GM12891 (cell line): ENCODE results near the gene HCST.

Experiments
- PAX5 ChIP-seq: IDR thresholded peaks from 2 replicates; pipeline ENCODE4 v1.6.1; 2011; ENCODE audit warnings: low read length, moderate library complexity, mild to moderate bottlenecking; ENCODE audit not compliant: insufficient read depth, severe bottlenecking
- POLR2A ChIP-seq: IDR thresholded peaks from 2 replicates; pipeline ENCODE4 v1.6.1; 2011; ENCODE audit warnings: low read depth, low read length, control low read depth
- POLR2AphosphoS5 ChIP-seq: IDR thresholded peaks from 2 replicates; pipeline ENCODE4 v1.6.1; 2011; ENCODE audit warnings: low read depth, low read length, control low read depth
- TAF1 ChIP-seq: IDR thresholded peaks from 2 replicates; pipeline ENCODE4 v1.6.1; 2011; ENCODE audit warnings: low read depth, low read length, control low read depth

DNA sequence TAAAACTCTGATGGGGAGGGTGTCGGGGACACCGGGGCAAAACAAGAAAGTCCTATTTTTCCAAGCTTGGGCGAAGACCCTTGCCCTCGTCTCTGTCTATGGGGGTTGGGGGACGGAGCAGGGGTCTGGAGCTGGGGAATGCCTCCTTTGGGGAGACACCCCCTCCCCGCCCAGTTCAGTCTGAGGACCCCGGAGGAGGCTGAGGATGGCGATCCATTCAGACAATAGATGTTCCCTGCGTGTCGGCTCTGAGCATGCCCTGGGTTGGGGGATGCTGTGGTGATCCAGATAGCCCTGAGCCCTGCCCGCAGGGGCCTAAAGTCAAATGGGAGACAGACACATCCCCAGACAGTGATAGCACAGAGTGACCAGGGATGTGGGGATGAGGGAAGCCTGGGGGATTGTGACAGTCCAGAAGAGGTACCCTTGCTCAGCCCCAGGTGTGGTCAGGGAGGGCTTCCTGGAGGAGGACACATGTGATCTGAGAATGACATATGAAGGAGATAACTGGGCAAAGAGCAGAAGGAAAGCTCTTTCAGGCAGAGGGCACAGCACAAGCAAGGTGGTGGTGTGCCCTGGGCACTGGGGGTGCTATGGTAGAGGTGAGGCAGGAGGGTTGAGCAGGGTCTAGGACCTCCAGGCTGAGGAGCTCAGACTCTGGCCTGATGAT lies 42.9 kb downstream of the HCST start:
- TF ChIP-seq TAF1 (no peak), POLR2A (no peak), PAX5 (no peak), POLR2AphosphoS5 (no peak)
